ENCODE measurements around the gene MTIF2. TPM values are rescaled to one million over a fixed set of nuclear protein-coding genes. Genes with fewer than 3 reads are reported as not detected.

Gene MTIF2
- total and polyA plus RNA-seq, 9 of the 15 experiments (the other 6 are each of a cell fraction or from before 2014, with no cell fraction given), result 58.7 to 143 (median 105) TPM

DNA sequence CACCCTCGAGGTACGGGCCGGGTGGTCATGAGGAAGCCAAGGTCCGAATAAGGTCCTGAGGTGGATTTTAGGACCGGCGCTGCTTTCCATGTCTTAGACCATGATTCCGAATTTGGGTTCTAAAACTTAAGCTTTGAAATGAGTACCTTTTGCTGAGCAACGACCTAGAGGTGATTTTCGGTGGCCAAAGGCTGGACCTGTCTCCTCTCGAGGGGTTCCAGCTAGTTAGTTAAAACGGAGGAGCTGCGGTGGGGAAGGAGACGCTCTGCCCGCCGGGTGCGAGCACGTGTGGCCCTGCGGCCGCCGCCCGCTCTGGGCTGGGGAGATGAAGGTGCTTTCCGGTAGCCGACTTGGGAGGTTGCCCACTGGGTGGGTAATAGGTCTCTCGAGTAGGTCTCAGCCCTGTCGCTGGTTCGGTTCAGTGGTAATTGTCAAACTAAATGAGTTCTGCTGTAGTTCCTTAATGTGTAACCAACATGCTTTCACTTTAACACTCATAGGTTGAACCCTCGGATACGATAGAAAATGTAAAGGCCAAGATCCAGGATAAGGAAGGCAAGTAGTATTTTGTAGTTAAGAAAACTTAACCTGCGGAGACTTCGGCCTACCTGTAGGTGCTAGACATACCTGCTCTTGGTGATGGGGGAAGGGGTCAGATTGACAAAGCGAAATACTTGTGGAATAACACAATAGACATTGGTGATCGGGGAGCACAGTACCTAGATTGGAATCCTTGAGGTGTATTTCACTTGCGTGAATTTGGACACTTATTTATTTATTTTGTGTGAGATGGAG lies 36.0 kb downstream of the MTIF2 start (continued):
- TF ChIP-seq, protein P1, sequence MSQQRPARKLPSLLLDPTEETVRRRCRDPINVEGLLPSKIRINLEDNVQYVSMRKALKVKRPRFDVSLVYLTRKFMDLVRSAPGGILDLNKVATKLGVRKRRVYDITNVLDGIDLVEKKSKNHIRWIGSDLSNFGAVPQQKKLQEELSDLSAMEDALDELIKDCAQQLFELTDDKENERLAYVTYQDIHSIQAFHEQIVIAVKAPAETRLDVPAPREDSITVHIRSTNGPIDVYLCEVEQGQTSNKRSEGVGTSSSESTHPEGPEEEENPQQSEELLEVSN (IDR thresholded peaks at IDR 0.05; ENCODE audit: borderline replicate concordance in 1 of 2, extremely low read depth in 1 of 2, insufficient read depth in 1 of 2, insufficient read length in 1 of 2, low read depth in 1 of 2, low read length in 1 of 2, poor library complexity in 1 of 2, severe bottlenecking in 1 of 2), result peak in 1 of 2 experiments; percentile 42
- TF ChIP-seq POLR2A (conservative IDR thresholded peaks at IDR 0.05) (peak; percentile 44), HDAC2 (IDR thresholded peaks at IDR 0.05) (no peak), GABPB1 (CRISPR knock-in tag; IDR thresholded peaks at IDR 0.05) (no peak), PHB (CRISPR knock-in tag; IDR thresholded peaks at IDR 0.05) (no peak), ZBTB17 (CRISPR knock-in tag; IDR thresholded peaks at IDR 0.05) (no peak), CHD1 (IDR thresholded peaks at IDR 0.05; ENCODE audit: low read length) (peak; percentile 99), ZNF12 (CRISPR knock-in tag; IDR thresholded peaks at IDR 0.05) (peak; percentile 74; the same call in 1 of the 2 replicates), CAMTA2 (CRISPR knock-in tag; conservative IDR thresholded peaks at IDR 0.05) (no peak), TAF1 (IDR thresholded peaks at IDR 0.05; ENCODE audit: control insufficient read depth, extremely low read depth, insufficient read depth, low read length, severe bottlenecking) (no peak)
- TF ChIP-seq, protein P2, sequence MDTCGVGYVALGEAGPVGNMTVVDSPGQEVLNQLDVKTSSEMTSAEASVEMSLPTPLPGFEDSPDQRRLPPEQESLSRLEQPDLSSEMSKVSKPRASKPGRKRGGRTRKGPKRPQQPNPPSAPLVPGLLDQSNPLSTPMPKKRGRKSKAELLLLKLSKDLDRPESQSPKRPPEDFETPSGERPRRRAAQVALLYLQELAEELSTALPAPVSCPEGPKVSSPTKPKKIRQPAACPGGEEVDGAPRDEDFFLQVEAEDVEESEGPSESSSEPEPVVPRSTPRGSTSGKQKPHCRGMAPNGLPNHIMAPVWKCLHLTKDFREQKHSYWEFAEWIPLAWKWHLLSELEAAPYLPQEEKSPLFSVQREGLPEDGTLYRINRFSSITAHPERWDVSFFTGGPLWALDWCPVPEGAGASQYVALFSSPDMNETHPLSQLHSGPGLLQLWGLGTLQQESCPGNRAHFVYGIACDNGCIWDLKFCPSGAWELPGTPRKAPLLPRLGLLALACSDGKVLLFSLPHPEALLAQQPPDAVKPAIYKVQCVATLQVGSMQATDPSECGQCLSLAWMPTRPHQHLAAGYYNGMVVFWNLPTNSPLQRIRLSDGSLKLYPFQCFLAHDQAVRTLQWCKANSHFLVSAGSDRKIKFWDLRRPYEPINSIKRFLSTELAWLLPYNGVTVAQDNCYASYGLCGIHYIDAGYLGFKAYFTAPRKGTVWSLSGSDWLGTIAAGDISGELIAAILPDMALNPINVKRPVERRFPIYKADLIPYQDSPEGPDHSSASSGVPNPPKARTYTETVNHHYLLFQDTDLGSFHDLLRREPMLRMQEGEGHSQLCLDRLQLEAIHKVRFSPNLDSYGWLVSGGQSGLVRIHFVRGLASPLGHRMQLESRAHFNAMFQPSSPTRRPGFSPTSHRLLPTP (IDR thresholded peaks at IDR 0.05; ENCODE audit: borderline replicate concordance, extremely low read depth, insufficient read length), result no peak
- TF ChIP-seq, protein P3, sequence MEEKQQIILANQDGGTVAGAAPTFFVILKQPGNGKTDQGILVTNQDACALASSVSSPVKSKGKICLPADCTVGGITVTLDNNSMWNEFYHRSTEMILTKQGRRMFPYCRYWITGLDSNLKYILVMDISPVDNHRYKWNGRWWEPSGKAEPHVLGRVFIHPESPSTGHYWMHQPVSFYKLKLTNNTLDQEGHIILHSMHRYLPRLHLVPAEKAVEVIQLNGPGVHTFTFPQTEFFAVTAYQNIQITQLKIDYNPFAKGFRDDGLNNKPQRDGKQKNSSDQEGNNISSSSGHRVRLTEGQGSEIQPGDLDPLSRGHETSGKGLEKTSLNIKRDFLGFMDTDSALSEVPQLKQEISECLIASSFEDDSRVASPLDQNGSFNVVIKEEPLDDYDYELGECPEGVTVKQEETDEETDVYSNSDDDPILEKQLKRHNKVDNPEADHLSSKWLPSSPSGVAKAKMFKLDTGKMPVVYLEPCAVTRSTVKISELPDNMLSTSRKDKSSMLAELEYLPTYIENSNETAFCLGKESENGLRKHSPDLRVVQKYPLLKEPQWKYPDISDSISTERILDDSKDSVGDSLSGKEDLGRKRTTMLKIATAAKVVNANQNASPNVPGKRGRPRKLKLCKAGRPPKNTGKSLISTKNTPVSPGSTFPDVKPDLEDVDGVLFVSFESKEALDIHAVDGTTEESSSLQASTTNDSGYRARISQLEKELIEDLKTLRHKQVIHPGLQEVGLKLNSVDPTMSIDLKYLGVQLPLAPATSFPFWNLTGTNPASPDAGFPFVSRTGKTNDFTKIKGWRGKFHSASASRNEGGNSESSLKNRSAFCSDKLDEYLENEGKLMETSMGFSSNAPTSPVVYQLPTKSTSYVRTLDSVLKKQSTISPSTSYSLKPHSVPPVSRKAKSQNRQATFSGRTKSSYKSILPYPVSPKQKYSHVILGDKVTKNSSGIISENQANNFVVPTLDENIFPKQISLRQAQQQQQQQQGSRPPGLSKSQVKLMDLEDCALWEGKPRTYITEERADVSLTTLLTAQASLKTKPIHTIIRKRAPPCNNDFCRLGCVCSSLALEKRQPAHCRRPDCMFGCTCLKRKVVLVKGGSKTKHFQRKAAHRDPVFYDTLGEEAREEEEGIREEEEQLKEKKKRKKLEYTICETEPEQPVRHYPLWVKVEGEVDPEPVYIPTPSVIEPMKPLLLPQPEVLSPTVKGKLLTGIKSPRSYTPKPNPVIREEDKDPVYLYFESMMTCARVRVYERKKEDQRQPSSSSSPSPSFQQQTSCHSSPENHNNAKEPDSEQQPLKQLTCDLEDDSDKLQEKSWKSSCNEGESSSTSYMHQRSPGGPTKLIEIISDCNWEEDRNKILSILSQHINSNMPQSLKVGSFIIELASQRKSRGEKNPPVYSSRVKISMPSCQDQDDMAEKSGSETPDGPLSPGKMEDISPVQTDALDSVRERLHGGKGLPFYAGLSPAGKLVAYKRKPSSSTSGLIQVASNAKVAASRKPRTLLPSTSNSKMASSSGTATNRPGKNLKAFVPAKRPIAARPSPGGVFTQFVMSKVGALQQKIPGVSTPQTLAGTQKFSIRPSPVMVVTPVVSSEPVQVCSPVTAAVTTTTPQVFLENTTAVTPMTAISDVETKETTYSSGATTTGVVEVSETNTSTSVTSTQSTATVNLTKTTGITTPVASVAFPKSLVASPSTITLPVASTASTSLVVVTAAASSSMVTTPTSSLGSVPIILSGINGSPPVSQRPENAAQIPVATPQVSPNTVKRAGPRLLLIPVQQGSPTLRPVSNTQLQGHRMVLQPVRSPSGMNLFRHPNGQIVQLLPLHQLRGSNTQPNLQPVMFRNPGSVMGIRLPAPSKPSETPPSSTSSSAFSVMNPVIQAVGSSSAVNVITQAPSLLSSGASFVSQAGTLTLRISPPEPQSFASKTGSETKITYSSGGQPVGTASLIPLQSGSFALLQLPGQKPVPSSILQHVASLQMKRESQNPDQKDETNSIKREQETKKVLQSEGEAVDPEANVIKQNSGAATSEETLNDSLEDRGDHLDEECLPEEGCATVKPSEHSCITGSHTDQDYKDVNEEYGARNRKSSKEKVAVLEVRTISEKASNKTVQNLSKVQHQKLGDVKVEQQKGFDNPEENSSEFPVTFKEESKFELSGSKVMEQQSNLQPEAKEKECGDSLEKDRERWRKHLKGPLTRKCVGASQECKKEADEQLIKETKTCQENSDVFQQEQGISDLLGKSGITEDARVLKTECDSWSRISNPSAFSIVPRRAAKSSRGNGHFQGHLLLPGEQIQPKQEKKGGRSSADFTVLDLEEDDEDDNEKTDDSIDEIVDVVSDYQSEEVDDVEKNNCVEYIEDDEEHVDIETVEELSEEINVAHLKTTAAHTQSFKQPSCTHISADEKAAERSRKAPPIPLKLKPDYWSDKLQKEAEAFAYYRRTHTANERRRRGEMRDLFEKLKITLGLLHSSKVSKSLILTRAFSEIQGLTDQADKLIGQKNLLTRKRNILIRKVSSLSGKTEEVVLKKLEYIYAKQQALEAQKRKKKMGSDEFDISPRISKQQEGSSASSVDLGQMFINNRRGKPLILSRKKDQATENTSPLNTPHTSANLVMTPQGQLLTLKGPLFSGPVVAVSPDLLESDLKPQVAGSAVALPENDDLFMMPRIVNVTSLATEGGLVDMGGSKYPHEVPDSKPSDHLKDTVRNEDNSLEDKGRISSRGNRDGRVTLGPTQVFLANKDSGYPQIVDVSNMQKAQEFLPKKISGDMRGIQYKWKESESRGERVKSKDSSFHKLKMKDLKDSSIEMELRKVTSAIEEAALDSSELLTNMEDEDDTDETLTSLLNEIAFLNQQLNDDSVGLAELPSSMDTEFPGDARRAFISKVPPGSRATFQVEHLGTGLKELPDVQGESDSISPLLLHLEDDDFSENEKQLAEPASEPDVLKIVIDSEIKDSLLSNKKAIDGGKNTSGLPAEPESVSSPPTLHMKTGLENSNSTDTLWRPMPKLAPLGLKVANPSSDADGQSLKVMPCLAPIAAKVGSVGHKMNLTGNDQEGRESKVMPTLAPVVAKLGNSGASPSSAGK (IDR thresholded peaks at IDR 0.05), result peak; percentile 59
